Subcutaneous abdominal adipose tissue (tissue), 5 donors: ENCODE results near the gene KANK3.
A peak's percentile ranks its signal among the peaks of the same experiment; 100 is the strongest.
"Not testable (repeated sequence)": the region's sequence is repeated elsewhere in the genome, so short reads cannot be mapped to it uniquely, and the experiment has no call there.

Experiments used
- H3K27ac ChIP-seq: one replicate; pipeline ENCODE4 v1.7.0; 2013; ENCODE audit warnings: low read depth, mild to moderate bottlenecking, inconsistent platforms, low read length, moderate library complexity
- H3K27me3 ChIP-seq, 5 donors: one replicate each; pipeline ENCODE4 v1.7.0; 2013; ENCODE audit warnings: low read length in 5 of 5, inconsistent platforms in 1 of 5; ENCODE audit not compliant: control insufficient read depth in 5 of 5, insufficient read depth in 4 of 5
- H3K36me3 ChIP-seq, 5 donors: one replicate each; pipeline ENCODE4 v1.7.0; 2013; ENCODE audit warnings: low read length in 5 of 5; ENCODE audit not compliant: control insufficient read depth in 5 of 5, insufficient read depth in 5 of 5
- H3K4me1 ChIP-seq, 5 donors: one replicate each; pipeline ENCODE4 v1.7.0; 2013; ENCODE audit warnings: low read length in 5 of 5, mild to moderate bottlenecking in 3 of 5, moderate library complexity in 1 of 5; ENCODE audit not compliant: control insufficient read depth in 5 of 5, insufficient read depth in 5 of 5
- H3K4me3 ChIP-seq, 5 donors: one replicate each; pipeline ENCODE4 v1.7.0; 2013; ENCODE audit warnings: low read length in 5 of 5, low read depth in 1 of 5
- H3K9ac ChIP-seq, 5 donors: one replicate each; pipeline ENCODE4 v1.7.0; 2013; ENCODE audit warnings: low read length in 5 of 5, mild to moderate bottlenecking in 4 of 5, moderate library complexity in 3 of 5
- H3K9me3 ChIP-seq, 5 donors: one replicate each; pipeline ENCODE4 v1.7.0; 2013; ENCODE audit warnings: low read length in 5 of 5; ENCODE audit not compliant: control insufficient read depth in 5 of 5
- donor health status: healthy.
- donor health status: healthy.
- donor health status: healthy.
- donor health status: healthy.
- donor health status: healthy.

The KANK3 gene

GRCh38 chr19:8308891-8309291, 34.2 kb downstream of the KANK3 start:
- Histone ChIP-seq H3K9ac (peak overlapping the region in 2 of 5 donors; percentile 3 to 68), H3K4me3 (peak overlapping the region in 4 of 5 donors; percentile 61 to 81 (median 78)), H3K27ac (peak overlapping the region; percentile 50), H3K27me3 (no peaks in the 10 kb centered on the region), H3K9me3 (no peaks in the 10 kb centered on the region), H3K4me1 (peaks cover 11 to 64% (median 44%) of the 10 kb centered on the region in 5 donors), H3K36me3 (peaks cover 0 to 43% (median 32%) of the 10 kb centered on the region in 5 donors)

DNA sequence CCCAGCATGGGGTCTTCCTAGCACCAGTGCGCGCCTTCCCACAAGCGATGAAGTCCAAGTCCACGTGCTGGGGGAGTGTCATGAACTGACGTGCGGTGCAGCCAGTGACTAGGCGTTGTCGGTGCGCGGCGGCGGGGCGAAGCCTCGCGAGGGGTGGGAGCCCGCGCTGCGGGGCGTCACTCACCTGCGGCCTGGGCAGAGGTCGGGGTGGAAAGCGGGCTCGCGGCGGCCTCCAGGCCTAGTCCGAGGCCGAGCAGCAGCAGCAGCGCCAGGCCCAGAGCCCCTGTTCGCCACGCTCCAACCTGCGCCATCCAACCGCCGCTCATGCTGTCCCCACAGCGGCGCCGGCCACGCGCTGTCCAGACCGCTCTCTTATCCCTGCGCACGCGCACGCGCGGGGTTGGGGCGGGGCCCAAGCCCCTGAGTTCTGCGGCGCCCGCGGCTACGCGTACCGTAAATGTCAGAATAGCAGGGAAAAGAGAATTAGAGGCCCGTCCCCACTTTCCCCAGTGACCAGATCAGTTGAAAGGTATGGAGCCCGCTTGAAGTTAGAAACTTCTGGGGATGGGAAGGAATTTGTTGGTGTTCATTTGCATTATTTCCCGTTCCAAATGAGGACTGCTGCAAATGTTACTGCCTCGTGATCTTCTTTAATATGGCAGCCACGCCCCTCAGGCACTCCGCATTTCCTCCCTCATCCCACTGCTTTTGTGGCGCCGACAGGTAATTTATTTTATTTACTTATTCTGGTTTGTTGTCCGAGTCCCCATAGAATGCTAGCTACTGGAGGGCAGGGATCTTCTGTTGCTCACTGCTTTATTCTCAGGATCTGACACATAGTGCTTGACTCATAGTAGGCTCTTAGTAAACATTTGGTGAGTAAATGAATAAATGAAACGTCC, 34.8 kb downstream of the KANK3 start, which contains the start of gene CD320:
CD320 (minus strand) TSS at position 394 of the 902 bp plus-strand sequence; CDS start at position 326, 68 bp downstream.
- Histone ChIP-seq H3K4me1 (peaks cover 11 to 64% (median 44%) of the 10 kb centered on the region in 5 donors), H3K27ac (peak within 1 kb of the TSS; percentile 50), H3K9ac (peak within 1 kb of the TSS in 4 of 5 donors; percentile 48 to 87 (median 67)), H3K27me3 (no peaks in the 10 kb centered on the region), H3K36me3 (peaks cover 0 to 37% (median 25%) of the 10 kb centered on the region in 5 donors), H3K9me3 (no peaks in the 10 kb centered on the region), H3K4me3 (peak within 1 kb of the TSS; percentile 61 to 81 (median 77))

- no peaks in the 10 kb centered on the region for H3K9me3 ChIP-seq
- H3K9ac ChIP-seq = peak overlapping the region in 3 of 5 donors; percentile 40 to 87 (median 66)
- H3K27me3 ChIP-seq = no peaks in the 10 kb centered on the region
- peak overlapping the region; percentile 61 to 81 (median 77) for H3K4me3 ChIP-seq
- peaks cover 11 to 66% (median 48%) of the 10 kb centered on the region in 5 donors for H3K4me1 ChIP-seq
- H3K27ac ChIP-seq = peak overlapping the region; percentile 50
- peaks cover 0 to 32% (median 25%) of the 10 kb centered on the region in 5 donors for H3K36me3 ChIP-seq
Observed at GRCh38 chr19:8307400-8307964, 35.6 kb downstream of the KANK3 start.

DNA sequence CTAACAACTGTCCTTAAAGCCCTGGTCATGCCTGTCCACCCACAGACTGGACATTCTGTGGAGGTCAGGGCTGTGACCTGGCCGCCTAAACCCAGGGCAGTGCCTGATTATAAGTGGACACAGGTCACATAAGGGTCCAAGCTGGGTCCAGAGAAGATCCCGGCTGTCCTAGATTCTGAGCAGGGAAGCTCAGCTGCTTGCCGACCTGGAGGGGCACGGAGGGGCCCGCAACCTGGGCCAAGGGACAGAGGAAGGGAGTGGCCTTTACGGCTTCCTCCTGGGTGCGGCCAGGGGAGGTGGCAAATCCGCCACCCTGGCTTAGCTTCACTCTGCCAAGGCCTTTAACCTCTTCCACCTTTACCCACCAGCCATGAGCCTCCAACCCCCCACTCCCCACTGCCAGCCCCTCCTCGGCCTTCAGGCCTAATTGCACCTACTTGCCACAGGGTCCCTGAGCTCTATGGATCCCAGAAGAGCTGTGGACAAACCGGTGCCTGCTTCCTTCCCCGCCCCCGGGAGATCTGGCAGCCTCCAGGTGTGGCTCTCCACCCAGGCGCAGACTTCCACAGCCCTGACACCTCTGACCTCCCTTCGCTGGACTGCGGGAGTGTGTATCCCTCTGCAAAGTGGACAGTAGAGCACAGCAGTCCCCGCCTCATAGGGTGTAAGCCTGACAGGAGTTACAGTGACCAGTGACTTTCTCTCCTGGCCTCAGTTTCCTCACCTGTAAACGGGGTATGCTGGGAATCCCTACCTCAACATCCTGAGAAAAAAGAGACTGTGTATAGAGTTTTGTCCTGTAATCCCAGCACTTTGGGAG, 36.6 kb downstream of the KANK3 start:
- Histone ChIP-seq H3K36me3 (peaks cover 0 to 25% (median 22%) of the 10 kb centered on the region in 5 donors), H3K27me3 (no peaks in the 10 kb centered on the region), H3K4me1 (peaks cover 9 to 62% (median 45%) of the 10 kb centered on the region in 5 donors), H3K4me3 (peak overlapping the region in 3 of 5 donors; percentile 40 to 79 (median 77)), H3K27ac (no peak overlapping the region), H3K9ac (peak overlapping the region in 1 of 5 donors; percentile 53), H3K9me3 (no peaks in the 10 kb centered on the region)

GRCh38 chr19:8305798-8306197, 37.3 kb downstream of the KANK3 start:
- Histone ChIP-seq H3K4me3 (peak overlapping the region in 2 of 5 donors; percentile 40 to 77), H3K27me3 (no peaks in the 10 kb centered on the region), H3K4me1 (peaks cover 9 to 56% (median 43%) of the 10 kb centered on the region in 5 donors), H3K36me3 (peaks cover 0 to 18% (median 15%) of the 10 kb centered on the region in 5 donors), H3K9ac (peak overlapping the region in 1 of 5 donors; percentile 53), H3K9me3 (no peaks in the 10 kb centered on the region), H3K27ac (no peak overlapping the region)

- no peak overlapping the region for H3K9ac ChIP-seq
- peaks cover 0 to 15% (median 12%) of the 10 kb centered on the region in 5 donors for H3K36me3 ChIP-seq
- no peak overlapping the region for H3K27ac ChIP-seq
- no peak overlapping the region for H3K4me3 ChIP-seq
- no peaks in the 10 kb centered on the region for H3K27me3 ChIP-seq
- H3K9me3 ChIP-seq = no peaks in the 10 kb centered on the region
- H3K4me1 ChIP-seq = peaks cover 9 to 55% (median 42%) of the 10 kb centered on the region in 5 donors
Observed at GRCh38 chr19:8304841-8305621, 38.0 kb downstream of the KANK3 start.

DNA sequence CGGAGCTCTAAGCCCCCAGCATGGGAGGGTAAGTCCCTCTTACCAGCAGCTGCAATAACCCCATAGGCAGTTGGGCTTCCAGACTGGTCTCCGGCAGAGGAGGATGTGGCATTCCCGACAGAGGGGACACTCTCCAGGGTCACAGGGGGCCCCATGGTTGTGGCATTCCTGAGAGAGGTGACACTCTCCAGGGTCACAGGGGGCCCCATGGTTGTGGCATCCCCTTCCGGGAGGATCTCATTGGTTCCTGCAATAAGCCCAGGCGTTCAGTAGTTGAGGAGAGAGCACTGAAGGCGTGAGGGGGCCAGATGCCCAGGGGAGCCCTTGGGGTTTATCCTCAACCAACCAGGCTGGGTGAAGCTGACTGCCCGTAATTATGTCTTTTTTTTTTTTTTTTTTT, 40.3 kb downstream of the KANK3 start:
- Histone ChIP-seq H3K27me3 (no peaks in the 10 kb centered on the region), H3K9ac (no peak overlapping the region), H3K4me3 (no peak overlapping the region)

DNA sequence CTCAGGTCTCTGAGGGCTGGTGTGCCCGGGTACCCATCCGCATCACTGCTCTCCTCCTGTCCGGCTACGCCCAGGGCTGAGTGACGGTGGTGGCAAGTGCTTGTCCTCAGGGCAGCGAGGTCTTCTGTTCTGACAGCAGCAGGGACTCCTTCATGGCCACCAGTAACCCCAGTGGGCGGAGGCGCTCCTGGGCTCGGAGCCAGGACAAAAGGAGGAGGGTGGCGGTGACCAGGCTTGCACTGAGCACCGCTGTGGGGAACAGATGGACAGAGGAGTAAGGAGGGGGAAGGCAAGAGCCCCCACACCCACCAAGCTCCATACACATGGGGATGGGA, 40.7 kb downstream of the KANK3 start:
- Histone ChIP-seq H3K36me3 (peaks cover 0 to 7% (median 3%) of the 10 kb centered on the region in 5 donors), H3K4me3 (no peak overlapping the region), H3K9me3 (no peaks in the 10 kb centered on the region), H3K4me1 (peaks cover 2 to 33% (median 21%) of the 10 kb centered on the region in 5 donors), H3K27me3 (no peaks in the 10 kb centered on the region), H3K27ac (no peak overlapping the region), H3K9ac (no peak overlapping the region)

More for the DNA sequence above, 40.3 kb downstream of the KANK3 start:
- H3K9me3 ChIP-seq = no peaks in the 10 kb centered on the region
- H3K27ac ChIP-seq = no peak overlapping the region
- peaks cover 6 to 37% (median 25%) of the 10 kb centered on the region in 5 donors for H3K4me1 ChIP-seq
- peaks cover 0 to 7% (median 3%) of the 10 kb centered on the region in 5 donors for H3K36me3 ChIP-seq

DNA sequence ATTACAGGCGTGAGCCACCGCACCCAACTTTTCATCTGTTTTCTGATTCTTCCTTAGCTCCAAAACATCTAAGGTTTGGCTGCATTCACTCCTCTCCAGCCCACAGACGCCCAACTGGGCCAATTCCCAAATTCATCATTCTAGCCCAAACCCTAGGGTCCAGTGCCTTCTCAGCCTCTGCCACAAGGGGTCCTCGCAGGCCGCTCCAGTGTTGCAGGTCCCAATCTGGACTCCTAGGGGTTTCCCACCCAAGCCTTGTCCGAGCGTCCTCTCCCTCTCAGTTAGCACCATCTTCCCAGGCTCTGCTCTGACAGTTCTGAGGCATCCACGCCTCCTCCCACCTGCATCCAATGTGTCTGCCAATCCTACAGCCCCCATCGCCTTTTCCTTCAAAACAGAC, 51.7 kb downstream of the KANK3 start:
- not testable (repeated sequence) for H3K4me1 ChIP-seq, H3K27me3 ChIP-seq, H3K9me3 ChIP-seq, H3K4me3 ChIP-seq, H3K27ac ChIP-seq, H3K36me3 ChIP-seq, H3K9ac ChIP-seq
